K562 (cell line): ENCODE data around the gene UPF2. TPM values are rescaled to one million over a fixed set of nuclear protein-coding genes. Genes with fewer than 3 reads are reported as not detected.

Experiments
- ATAC-seq: fragments of 200-7000 bp; cut with Tn5 transposase; 3 replicates; pipeline ENCODE4 v1.9.1; 2020; ENCODE audit warnings: moderate library complexity
- BruUV-seq: library from RNA; stranded (reverse); fragments of 400-500 nt; replicated peaks from 2 replicates; lab custom pipeline; 2021; lab: Mats Ljungman, UMichigan
- CTCF ChIA-PET: fragments of 300-600 bp; formaldehyde crosslinking; extraction: SDS; loops from one replicate; lab custom pipeline; 2021; ENCODE audit warnings: low intra/inter-chr PET ratio; lab: Yijun Ruan, JAX
- POLR2A ChIA-PET: fragments of 300-600, 350-650 bp; sonication (Branson Sonifier 250); formaldehyde crosslinking; extraction: SDS; loops from one replicate; lab custom pipeline; 2021; ENCODE audit warnings: antibody characterized with exemption, inconsistent platforms; lab: Yijun Ruan, JAX
- DNase-seq, 4 experiments: peaks; one replicate each; pipeline versions ENCODE4 v3.0.0 to v3.0.0-alpha.2; 2011 to 2018; ENCODE audit warnings: low spot score in 3 of 4, mixed read lengths in 3 of 4; ENCODE audit errors: extremely low read depth in 1 of 4
- FAIRE-seq: peaks from 2 replicates; lab custom pipeline; 2011; peaks lifted over from hg19 to GRCh38; lab: Jason Lieb, UNC
- H2AFZ ChIP-seq: 2 replicates; pipeline ENCODE4 v1.6.0; 2011; ENCODE audit warnings: low read depth, low read length, control low read depth, inconsistent platforms
- H3K27ac ChIP-seq: fragments of 200-600 bp; 3 replicates; pipeline ENCODE4 v1.8.0; 2011; ENCODE audit warnings: low read depth, mild to moderate bottlenecking, control low read depth, inconsistent platforms, low read length, moderate library complexity, mixed read lengths; ENCODE audit errors: extremely low read depth
- H3K27me3 ChIP-seq, 2 experiments: fragments of 300-600 bp in 1 of 2; 2 replicates in 1 of 2; 3 replicates in 1 of 2; pipeline versions ENCODE4 v1.6.0 to v1.8.0; 2011; ENCODE audit warnings: inconsistent platforms in 2 of 2, low read length in 2 of 2, mild to moderate bottlenecking in 1 of 2, mixed read lengths in 1 of 2, moderate library complexity in 1 of 2; ENCODE audit not compliant: control insufficient read depth in 2 of 2, insufficient read depth in 2 of 2
- H3K36me3 ChIP-seq: fragments of 300-600 bp; 3 replicates; pipeline ENCODE4 v1.8.0; 2011; ENCODE audit warnings: mild to moderate bottlenecking, low read length, inconsistent platforms; ENCODE audit not compliant: control insufficient read depth, insufficient read depth
- H3K4me1 ChIP-seq, 2 experiments: fragments of 200-600 bp in 1 of 2; replicated peaks in 1 of 2; 2 replicates in 1 of 2; 3 replicates in 1 of 2; pipeline versions ENCODE4 v1.5.1 to v1.8.0; 2011; ENCODE audit warnings: inconsistent platforms in 2 of 2, low read length in 2 of 2, mild to moderate bottlenecking in 1 of 2, mixed read lengths in 1 of 2, moderate library complexity in 1 of 2; ENCODE audit not compliant: control insufficient read depth in 2 of 2, insufficient read depth in 2 of 2
- H3K4me2 ChIP-seq: 2 replicates; pipeline ENCODE4 v1.6.1; 2011; ENCODE audit warnings: low read length, control low read depth, inconsistent platforms, mixed read lengths; ENCODE audit not compliant: insufficient read depth
- H3K4me3 ChIP-seq: fragments of 200-600 bp; sonication (generic), shearing (Covaris generic); 2 replicates; pipeline ENCODE4 v1.5.1; 2016; ENCODE audit warnings: control low read depth, inconsistent platforms
- H3K79me2 ChIP-seq: fragments of 200-600 bp; 3 replicates; pipeline ENCODE4 v1.8.0; 2011; ENCODE audit warnings: low read length, inconsistent platforms; ENCODE audit not compliant: control insufficient read depth, insufficient read depth
- H3K9ac ChIP-seq, 2 experiments: 2 replicates each; pipeline versions ENCODE4 v1.6.0 to v1.6.1; 2011; ENCODE audit warnings: low read depth in 2 of 2, low read length in 2 of 2, control low read depth in 1 of 2, inconsistent platforms in 1 of 2, mild to moderate bottlenecking in 1 of 2, mixed read lengths in 1 of 2; ENCODE audit not compliant: insufficient read depth in 1 of 2
- H3K9me1 ChIP-seq: one replicate; pipeline ENCODE4 v1.6.0; 2011; ENCODE audit warnings: inconsistent platforms, mild to moderate bottlenecking, low read length, moderate library complexity; ENCODE audit not compliant: control insufficient read depth, insufficient read depth
- H3K9me3 ChIP-seq: replicated peaks from 2 replicates; pipeline ENCODE4 v1.5.1; 2011; ENCODE audit warnings: low read depth, low read length, inconsistent platforms; ENCODE audit not compliant: control insufficient read depth, insufficient read depth
- H4K20me1 ChIP-seq: replicated peaks from 2 replicates; pipeline ENCODE4 v1.6.1; 2011; ENCODE audit warnings: low read length, inconsistent platforms, mixed read lengths; ENCODE audit not compliant: control insufficient read depth, insufficient read depth
- BDP1 ChIP-seq: IDR thresholded peaks from 3 replicates; pipeline ENCODE4 v1.6.1; 2011; ENCODE audit not compliant: insufficient read length, insufficient read depth
- ELF2 ChIP-seq: fragments of 250-450 bp; sonication (Bioruptor Pico); IDR thresholded peaks from 2 replicates; pipeline ENCODE4 v1.5.0; 2021; ENCODE audit warnings: mild to moderate bottlenecking
- ETV1 ChIP-seq: fragments of 450-650 bp; conservative IDR thresholded peaks from 2 replicates; pipeline ENCODE4 v1.6.1; 2016; ENCODE audit warnings: missing genetic modification characterization, control low read depth, low read depth, missing compliant biosample characterization
- NFE2L1 ChIP-seq: fragments of 450-650 bp; IDR thresholded peaks from 2 replicates; pipeline ENCODE4 v1.6.1; 2016; ENCODE audit warnings: missing genetic modification characterization, low read depth, mild to moderate bottlenecking, missing compliant biosample characterization, moderate library complexity, borderline replicate concordance
- PBX2 ChIP-seq, 2 experiments: IDR thresholded peaks in 1 of 2; conservative IDR thresholded peaks in 1 of 2; 2 replicates each; pipeline ENCODE4 v1.6.1; 2016; ENCODE audit warnings: low read depth in 2 of 2, mild to moderate bottlenecking in 1 of 2, missing compliant biosample characterization in 1 of 2, missing genetic modification characterization in 1 of 2, moderate library complexity in 1 of 2
- POLR2G ChIP-seq: fragments of 200-400 bp; formaldehyde crosslinking; IDR thresholded peaks from 2 replicates; pipeline ENCODE4 v1.6.1; 2017; ENCODE audit warnings: low read depth, mild to moderate bottlenecking, antibody characterized with exemption, low read length, moderate library complexity
- TRIM25 ChIP-seq: fragments of 450-650 bp; IDR thresholded peaks from 2 replicates; pipeline ENCODE4 v1.7.0; 2016; ENCODE audit warnings: borderline replicate concordance
- WGBS: fragments of 100-300 bp; shearing (Covaris generic); methylation state at CpG from one replicate; pipeline ENCODE4 v1.1.6; 2016; ENCODE audit warnings: low coverage, mixed read lengths; ENCODE audit not compliant: insufficient coverage; ENCODE audit errors: missing lambda C conversion rate; 5-methylcytosine and 5-hydroxymethylcytosine counted together
- in situ Hi-C: fragments of 300-500 bp; cut with MboI; formaldehyde crosslinking; loops from 4 replicates; pipeline ENCODE4 v1.15.0; 2018; ENCODE audit warnings: inconsistent platforms, mixed read lengths
- intact Hi-C: fragments of 100-400 bp; cut with micrococcal nuclease; formaldehyde crosslinking; loops from 2 replicates; pipeline ENCODE4 v1.14.2; 2022
- polyA plus RNA-seq, 8 experiments: library from polyadenylated mRNA; depleted of rRNA in 4 of 8; stranded (reverse) in 5 of 8; unstranded in 3 of 8; fragments of >200 nt; fragmentation: Nextera tagmentation in 2 of 8; fragmentation: Illumina TruSeq in 1 of 8; extraction: Ambion mirVana in 2 of 8; extraction: Trizol in 1 of 8; gene quantifications; 2 replicates each; pipeline versions ENCODE4 v1.2.1 to v1.2.3, GENCODE V29; 2011 to 2014; ENCODE audit warnings: inconsistent platforms in 1 of 8, missing spikeins in 1 of 8
- total RNA-seq, 7 experiments: library from RNA; depleted of rRNA in 6 of 7; stranded (reverse); fragments of >200 nt in 6 of 7; fragmentation: Illumina TruSeq in 2 of 7; extraction: Trizol in 2 of 7; gene quantifications; 2 replicates each; pipeline versions ENCODE4 v1.2.1 to v1.2.3, GENCODE V29; 2011 to 2021; ENCODE audit warnings: low replicate concordance in 1 of 7

The UPF2 gene
- total and polyA plus RNA-seq, 9 of the 15 experiments (the other 6 are each of a cell fraction or from before 2014, with no cell fraction given), result 13.9 to 37.7 (median 23.7) TPM

- 78% methylated on average over 5 of the region's 5 CpGs for WGBS
- BruUV-seq, result no TSS peak
- no peaks in the 10 kb centered on the region for H3K27me3 ChIP-seq
- no peak overlapping the region for H3K4me3 ChIP-seq
- intact Hi-C loops, result no loop called here
- DNase-seq (no peak), FAIRE-seq (no peak), ATAC-seq (no peak)
- H3K9ac ChIP-seq, result no peak overlapping the region
- POLR2A ChIA-PET, result interaction anchor here (0.6 to 2.6 kb wide), 6 partner anchors 8 to 100 kb away, joined by 3 to 20 read pairs (median 3); partner anchors contain the start of gene UPF2
- TF ChIP-seq ELF2 (CRISPR knock-in tag), result no peak
- H3K9me1 ChIP-seq, result no peaks in the 10 kb centered on the region
- H4K20me1 ChIP-seq, result peaks cover 1% of the 10 kb centered on the region; the same call in 1 of the 2 replicates
- no peak overlapping the region for H3K27ac ChIP-seq
- no peak overlapping the region for H3K4me2 ChIP-seq
- H3K9me3 ChIP-seq, result no peaks in the 10 kb centered on the region
- H3K4me1 ChIP-seq, result no peaks in the 10 kb centered on the region; a peak in 1 of 5 replicates
- H3K79me2 ChIP-seq, result peaks cover 65% of the 10 kb centered on the region
- in situ Hi-C loops, result no loop called here
- no peak overlapping the region for H2AFZ ChIP-seq
- H3K36me3 ChIP-seq, result peaks cover 52% of the 10 kb centered on the region
- CTCF ChIA-PET, result no interaction called here
Observed at GRCh38 chr10:12025591-12025990, 17.0 kb downstream of the UPF2 start.

- no peaks in the 10 kb centered on the region for H3K9me1 ChIP-seq
- BruUV-seq, result no TSS peak
- no peak overlapping the region for H3K9ac ChIP-seq
- H2AFZ ChIP-seq, result no peak overlapping the region
- 25% methylated on average over 1 of the region's 1 CpG for WGBS
- in situ Hi-C loops (no loop called here), intact Hi-C loops (no loop called here)
- H3K4me3 ChIP-seq, result no peak overlapping the region
- FAIRE-seq (no peak), ATAC-seq (no peak), DNase-seq (no peak)
- H3K4me1 ChIP-seq, result no peaks in the 10 kb centered on the region; a peak in 1 of 5 replicates
- no peaks in the 10 kb centered on the region for H3K9me3 ChIP-seq
- H3K79me2 ChIP-seq, result peaks cover 63% of the 10 kb centered on the region
- H3K36me3 ChIP-seq, result peaks cover 29% of the 10 kb centered on the region; the same call in 2 of the 3 replicates
- ChIA-PET POLR2A (interaction anchor here (1.4 kb wide), 1 partner anchor 11 kb away, joined by 5 read pairs; no protein-coding TSS in a partner anchor), CTCF (no interaction called here)
- H3K4me2 ChIP-seq, result no peak overlapping the region
- no peaks in the 10 kb centered on the region for H3K27me3 ChIP-seq
- no peak overlapping the region for H3K27ac ChIP-seq
- peaks cover 3% of the 10 kb centered on the region; the same call in 1 of the 2 replicates for H4K20me1 ChIP-seq
- no peak for TF ChIP-seq BDP1
- TF ChIP-seq NFE2L1 (tag), result no peak
- TF ChIP-seq POLR2G, result no peak
- no peak for TF ChIP-seq TRIM25
- TF ChIP-seq PBX2 (CRISPR knock-in tag; IDR thresholded peaks at IDR 0.05; ENCODE audit: low read depth), result no peak
- TF ChIP-seq PBX2 (tag; conservative IDR thresholded peaks at IDR 0.05; ENCODE audit: low read depth), result no peak
- no peak for TF ChIP-seq ETV1 (tag)
Observed at GRCh38 chr10:12022580-12023257, 19.9 kb downstream of the UPF2 start.
